GM12891 (cell line): ENCODE results near the gene SP6.

Experiments
- DNase-seq: peaks from one replicate; pipeline ENCODE4 v3.0.0; 2011; ENCODE audit warnings: low spot score; ENCODE audit not compliant: insufficient read length
- FAIRE-seq: peaks from 2 replicates; lab custom pipeline; 2011; peaks lifted over from hg19 to GRCh38; lab: Jason Lieb, UNC
- PAX5 ChIP-seq: IDR thresholded peaks from 2 replicates; pipeline ENCODE4 v1.6.1; 2011; ENCODE audit warnings: low read length, moderate library complexity, mild to moderate bottlenecking; ENCODE audit not compliant: insufficient read depth, severe bottlenecking
- POLR2A ChIP-seq: IDR thresholded peaks from 2 replicates; pipeline ENCODE4 v1.6.1; 2011; ENCODE audit warnings: low read depth, low read length, control low read depth
- POLR2AphosphoS5 ChIP-seq: IDR thresholded peaks from 2 replicates; pipeline ENCODE4 v1.6.1; 2011; ENCODE audit warnings: low read depth, low read length, control low read depth
- POU2F2 ChIP-seq: IDR thresholded peaks from 2 replicates; pipeline ENCODE4 v1.6.1; 2011; ENCODE audit warnings: low read depth, mild to moderate bottlenecking, control low read depth, low read length, moderate library complexity
- SPI1 ChIP-seq: IDR thresholded peaks from 2 replicates; pipeline ENCODE4 v1.6.1; 2011; ENCODE audit warnings: low read depth, low read length, control low read depth
- TAF1 ChIP-seq: IDR thresholded peaks from 2 replicates; pipeline ENCODE4 v1.6.1; 2011; ENCODE audit warnings: low read depth, low read length, control low read depth

Gene SP6

DNA sequence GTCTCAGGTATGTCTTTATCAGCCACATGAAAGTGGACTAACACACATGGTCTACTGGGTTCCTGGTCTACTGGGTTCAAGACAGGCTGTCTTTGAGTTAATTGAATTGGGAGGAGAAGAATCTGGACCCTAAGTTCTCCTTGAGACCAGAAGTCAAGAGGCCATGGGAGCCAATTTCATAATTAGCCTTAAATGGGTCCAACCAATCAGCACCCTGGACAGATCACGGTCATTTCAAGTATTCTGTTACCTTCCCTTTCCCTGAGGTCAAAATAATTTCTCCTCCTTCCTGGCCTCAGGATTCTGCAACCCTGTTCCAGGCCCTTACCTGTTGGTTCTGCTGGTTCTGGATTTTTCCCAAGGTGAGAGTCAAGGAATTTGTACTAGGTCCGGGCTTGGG lies 53.2 kb downstream of the SP6 start:
- no peak for FAIRE-seq
- TF ChIP-seq TAF1: no peak
- no peak for TF ChIP-seq POU2F2
- TF ChIP-seq POLR2A: no peak
- no peak for TF ChIP-seq SPI1
- no peak for TF ChIP-seq PAX5
- TF ChIP-seq POLR2AphosphoS5: no peak
- DNase-seq: no peak
